ENCODE measurements around the gene MAG.
A peak's percentile ranks its signal among the peaks of the same experiment; 100 is the strongest.

The MAG gene

DNA sequence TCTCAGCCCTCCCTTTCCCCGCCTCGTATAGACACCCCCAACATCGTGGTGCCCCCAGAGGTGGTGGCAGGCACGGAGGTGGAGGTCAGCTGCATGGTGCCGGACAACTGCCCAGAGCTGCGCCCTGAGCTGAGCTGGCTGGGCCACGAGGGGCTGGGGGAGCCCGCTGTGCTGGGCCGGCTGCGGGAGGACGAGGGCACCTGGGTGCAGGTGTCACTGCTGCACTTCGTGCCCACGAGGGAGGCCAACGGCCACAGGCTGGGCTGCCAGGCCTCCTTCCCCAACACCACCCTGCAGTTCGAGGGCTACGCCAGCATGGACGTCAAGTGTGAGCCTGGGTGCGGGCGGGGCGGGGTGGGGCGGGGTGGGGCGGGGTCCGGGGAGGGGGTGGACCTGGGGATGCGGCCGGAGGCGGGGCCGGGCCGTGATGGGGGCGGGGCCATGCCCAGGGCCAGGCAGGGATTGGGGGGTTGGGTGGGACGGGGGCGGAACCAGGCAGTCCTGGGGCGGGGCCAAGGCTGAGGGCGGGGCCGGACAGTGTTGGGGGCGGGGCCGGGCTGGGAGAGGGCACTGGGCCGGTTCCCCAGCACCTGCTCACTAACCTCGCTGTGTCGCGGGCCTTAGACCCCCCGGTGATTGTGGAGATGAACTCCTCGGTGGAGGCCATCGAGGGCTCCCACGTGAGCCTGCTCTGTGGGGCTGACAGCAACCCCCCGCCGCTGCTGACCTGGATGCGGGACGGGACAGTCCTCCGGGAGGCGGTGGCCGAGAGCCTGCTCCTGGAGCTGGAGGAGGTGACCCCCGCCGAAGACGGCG is 7.8 kb downstream of the MAG start:
- DNase-seq, result no peak

DNA sequence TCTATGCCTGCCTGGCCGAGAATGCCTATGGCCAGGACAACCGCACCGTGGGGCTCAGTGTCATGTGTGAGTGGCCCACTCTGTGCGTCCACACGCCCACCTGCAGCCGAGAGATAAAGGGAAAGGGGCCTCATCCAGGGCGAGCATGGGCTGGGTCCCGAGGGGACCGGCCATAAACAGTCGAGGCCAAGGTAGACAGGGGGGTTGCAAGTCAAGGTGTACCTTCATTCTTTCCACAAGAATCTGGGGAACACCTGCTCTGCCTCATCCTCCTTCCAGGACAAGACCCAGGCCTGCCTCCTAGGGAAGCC is 8.3 kb downstream of the MAG start:
- DNase-seq, result no peak

- no peak for DNase-seq
Measured at GRCh38 chr19:35301961-35302360, 10.0 kb downstream of the MAG start.

DNA sequence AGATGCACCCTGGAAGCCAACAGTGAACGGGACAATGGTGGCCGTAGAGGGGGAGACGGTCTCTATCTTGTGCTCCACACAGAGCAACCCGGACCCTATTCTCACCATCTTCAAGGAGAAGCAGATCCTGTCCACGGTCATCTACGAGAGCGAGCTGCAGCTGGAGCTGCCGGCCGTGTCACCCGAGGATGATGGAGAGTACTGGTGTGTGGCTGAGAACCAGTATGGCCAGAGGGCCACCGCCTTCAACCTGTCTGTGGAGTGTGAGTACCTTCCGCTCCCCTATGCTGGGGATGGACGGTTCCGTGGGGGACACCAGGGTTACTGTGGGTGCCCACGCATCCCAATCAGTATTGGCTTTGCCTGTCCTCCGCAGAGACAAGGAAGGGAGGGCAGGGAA is 10.5 kb downstream of the MAG start:
- no peak for DNase-seq

GRCh38 chr19:35303357-35303915 is 11.5 kb downstream of the MAG start:
- no peak for DNase-seq

GRCh38 chr19:35304036-35304435 is 12.1 kb downstream of the MAG start:
- no peak for DNase-seq

GRCh38 chr19:35305181-35305580 is 13.2 kb downstream of the MAG start:
- no peak for DNase-seq

DNA sequence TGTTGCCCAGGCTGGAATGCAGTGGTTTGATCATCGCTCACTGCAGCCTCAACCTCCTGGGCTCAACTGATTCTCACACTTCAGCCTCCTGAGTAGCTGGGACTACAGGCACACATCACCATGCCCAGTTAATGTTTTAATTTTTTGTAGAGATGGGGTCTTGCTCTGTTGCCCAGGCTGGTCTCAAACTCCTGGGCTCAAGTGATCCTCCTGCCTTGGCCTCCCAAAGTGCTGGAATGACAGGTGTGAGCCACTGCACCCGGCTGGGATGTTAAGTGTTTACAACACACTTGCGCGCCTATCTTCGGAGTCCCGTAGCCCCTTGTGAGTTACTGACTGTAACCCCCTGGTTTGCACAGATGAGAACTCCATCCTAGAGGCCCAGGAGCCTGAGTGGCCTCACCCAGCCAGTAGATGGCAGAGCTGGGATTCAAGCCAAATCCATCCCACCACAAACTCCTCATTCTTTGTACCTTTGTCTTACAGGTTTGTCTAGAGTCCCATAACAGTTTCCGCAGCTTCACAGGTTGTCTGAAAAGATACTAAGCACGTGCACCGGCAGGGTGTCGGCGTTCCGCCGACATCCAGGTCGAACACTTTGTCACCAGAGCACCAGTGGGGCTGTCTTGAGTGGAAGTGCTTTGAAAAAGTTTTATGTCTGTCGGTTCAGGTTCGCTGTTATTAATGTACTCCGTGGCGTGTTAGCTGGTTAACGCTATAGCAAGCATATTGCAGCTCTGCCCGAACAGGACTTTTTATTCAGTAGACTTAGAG is 14.7 kb downstream of the MAG start:
- no peak for DNase-seq

DNA sequence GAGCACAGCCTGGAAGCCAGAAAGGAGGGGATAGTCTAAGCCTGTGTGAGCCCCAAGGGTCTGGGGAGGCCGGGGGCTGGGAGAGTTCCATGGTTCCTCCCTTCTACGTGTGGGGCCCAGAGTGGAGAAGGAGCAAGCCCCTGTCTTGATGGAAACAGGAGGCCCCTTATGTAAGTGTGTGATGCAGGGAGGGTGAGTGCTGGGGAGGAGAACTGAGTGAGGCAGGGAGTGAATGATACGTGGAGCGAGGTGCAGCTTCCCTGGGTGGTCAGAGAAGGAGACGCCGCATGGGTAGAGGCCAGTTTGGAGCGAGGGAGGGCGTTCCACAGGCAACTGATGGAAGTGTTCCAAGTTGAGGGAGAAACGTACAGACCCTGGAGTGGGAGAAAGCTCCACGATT is 16.0 kb downstream of the MAG start:
- DNase-seq, result no peak

GRCh38 chr19:35308910-35309309 is 16.9 kb downstream of the MAG start:
- DNase-seq, result no peak

- no peak for DNase-seq
Measured at GRCh38 chr19:35309481-35310279, 17.7 kb downstream of the MAG start.

DNA sequence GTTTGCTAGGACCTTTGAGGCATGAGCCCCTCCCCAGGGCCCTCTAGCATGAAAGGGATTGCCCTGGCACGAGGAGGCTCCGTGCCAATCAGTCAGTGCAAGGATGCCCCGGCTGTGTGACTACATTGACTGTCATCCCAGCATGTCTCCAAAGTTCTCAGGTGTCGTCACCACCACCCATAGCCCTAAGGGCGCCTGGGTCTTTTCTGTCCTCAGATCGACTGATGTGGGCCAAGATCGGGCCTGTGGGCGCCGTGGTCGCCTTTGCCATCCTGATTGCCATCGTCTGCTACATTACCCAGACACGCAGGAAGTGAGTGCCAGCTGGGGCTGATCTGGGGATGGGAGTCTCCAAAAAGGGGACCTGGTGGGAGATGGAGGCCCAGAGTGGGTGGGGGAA is 18.4 kb downstream of the MAG start:
- no peak for DNase-seq

DNA sequence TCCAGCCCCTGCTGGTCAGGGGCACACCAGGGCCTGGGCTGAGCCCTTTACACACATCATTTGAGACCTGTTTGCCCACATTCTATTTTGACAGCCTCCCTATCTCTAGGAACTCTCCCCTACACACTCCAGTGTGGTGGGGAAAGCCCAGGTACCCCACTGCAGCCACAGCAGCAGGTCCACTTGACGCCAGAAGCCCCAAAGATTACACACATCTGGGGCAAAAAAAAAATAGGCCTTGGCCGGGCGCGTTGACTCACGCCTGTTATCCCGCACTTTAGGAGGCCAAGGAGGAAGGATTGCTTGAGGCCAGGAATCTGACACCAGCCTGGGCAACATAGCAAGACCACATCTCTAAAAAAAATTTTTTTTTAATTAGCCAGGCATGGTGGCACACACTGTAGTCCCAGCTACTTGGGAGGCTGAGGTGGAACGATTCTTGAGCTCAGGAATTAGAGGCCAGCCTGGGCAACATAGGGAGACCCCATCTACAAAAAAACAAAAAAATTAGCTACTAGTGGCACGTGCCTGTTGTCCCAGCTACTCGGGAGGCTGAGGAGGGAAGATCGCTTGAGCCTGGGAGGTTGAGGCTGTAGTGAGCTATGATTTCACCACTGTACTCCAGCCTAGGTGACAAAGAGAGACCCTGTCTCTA is 19.0 kb downstream of the MAG start:
- no peak for DNase-seq

GRCh38 chr19:35311901-35312665 is 20.1 kb downstream of the MAG start:
- no peak for DNase-seq

DNA sequence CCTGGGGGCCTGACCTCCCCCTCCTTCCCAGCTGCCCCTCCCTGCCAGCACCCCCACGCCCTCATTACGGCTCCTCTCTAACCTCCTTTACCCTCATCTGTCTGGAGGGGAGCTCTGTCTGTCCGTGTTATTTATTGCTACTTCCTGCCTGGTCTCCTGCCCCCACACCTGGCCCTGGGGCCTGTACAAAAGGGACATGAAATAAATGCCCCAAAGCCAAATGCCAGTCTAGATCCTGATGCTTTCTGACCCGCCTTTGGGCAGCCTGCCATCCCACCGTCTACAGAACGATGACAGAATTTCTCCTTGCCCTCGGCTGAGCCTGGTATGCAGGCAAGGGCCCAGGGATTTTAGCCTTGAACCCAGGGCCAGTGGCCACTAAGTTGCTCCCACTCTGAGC is 21.6 kb downstream of the MAG start:
- peak in 1 of 2 donors; percentile 12 for DNase-seq

DNA sequence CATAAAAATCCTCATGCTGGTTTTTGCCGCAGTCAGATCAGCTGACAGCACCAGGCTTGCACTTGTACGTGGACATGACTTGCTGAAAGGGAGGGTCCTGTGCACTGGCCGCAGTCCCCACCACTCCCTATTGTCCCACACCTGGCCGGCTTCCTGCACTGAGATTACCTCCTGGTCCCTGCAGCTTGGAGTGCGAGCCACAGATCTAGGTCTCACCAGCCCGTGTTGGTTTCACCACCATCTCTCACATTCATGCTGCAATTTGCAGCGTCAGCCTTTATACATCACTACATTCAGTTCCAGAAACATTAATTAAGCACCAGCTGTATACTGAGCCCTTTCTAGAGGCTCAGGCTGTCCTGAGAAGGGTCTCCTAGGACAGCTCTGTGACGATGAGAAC is 22.1 kb downstream of the MAG start:
- DNase-seq, result no peak

DNA sequence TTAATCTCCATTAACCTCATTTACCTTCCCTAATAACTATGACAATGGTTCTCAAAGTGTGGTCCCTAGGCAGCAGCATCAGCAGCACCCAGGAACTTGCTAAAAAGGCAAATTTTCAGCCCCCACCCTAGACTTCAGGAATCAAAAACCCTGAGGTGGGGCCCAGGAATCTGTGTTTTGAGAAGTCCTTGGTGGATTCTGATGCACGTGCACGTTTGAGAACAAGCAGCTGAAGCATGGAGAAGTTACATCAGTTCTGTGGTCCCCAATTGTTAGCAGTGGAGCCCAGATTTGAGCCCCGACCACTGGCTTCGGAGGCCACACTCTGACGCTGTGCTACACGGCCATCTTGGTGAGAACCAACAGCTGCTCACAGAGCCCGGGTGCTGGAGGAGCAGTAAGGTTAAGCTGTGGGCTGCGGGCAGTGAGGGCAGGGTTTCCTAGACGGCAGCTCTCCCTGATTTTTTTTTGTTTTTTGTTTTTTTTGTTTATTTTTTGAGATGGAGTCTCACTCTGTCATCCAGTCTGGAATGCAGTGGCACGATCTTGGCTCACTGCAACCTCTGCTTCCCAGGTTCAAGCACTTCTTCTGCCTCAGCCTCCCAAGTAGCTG is 23.0 kb downstream of the MAG start:
- no peak for DNase-seq

DNA sequence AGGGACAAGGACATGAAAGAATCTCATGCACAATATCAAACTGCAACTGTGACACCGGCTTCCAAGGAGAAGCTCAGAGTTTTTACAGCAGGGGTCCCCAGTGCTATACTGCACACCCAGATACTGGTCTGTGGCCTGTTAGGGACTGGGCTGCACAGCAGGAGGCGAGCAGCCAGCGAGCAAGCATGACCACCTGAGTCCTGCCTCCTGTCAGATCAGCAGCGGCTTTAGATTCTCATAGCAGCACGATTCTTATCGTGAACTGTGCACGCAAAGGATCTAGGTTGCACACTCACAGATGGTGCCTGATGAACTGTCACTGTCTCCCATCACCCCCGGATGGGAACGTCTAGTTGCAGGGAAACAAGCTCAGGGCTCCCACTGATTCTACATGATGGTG is 23.9 kb downstream of the MAG start:
- DNase-seq, result no peak

DNA sequence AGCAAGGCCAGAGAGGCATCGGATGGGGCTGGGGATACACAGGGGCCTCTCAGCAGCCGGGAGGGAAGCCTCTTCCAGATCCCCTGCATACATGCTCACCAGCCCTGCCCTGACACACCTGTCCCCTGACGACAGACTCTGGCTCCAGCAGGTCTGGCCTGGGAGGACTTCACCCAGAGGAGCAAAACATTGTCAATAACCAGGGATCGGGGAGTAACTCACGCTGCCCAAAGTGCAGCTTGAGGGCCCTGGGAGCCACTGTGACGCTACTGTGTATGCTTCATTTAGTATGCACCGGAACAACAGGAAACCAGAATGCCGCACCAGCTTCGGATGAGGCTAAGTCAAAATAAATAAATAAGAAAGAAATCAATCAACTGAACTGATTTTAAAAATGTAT is 24.6 kb downstream of the MAG start:
- no peak for DNase-seq

- DNase-seq, result no peak
Measured at GRCh38 chr19:35317464-35318043, 25.6 kb downstream of the MAG start.

All from bone marrow (tissue), 2 donors.